Measurements from ENCODE around the gene CHCHD6. TPM values are rescaled to one million over a fixed set of nuclear protein-coding genes. Genes with fewer than 3 reads are reported as not detected.

Gene CHCHD6
- total RNA-seq, 2 experiments from 2014 or later, result 16.6 to 21.2 TPM

DNA sequence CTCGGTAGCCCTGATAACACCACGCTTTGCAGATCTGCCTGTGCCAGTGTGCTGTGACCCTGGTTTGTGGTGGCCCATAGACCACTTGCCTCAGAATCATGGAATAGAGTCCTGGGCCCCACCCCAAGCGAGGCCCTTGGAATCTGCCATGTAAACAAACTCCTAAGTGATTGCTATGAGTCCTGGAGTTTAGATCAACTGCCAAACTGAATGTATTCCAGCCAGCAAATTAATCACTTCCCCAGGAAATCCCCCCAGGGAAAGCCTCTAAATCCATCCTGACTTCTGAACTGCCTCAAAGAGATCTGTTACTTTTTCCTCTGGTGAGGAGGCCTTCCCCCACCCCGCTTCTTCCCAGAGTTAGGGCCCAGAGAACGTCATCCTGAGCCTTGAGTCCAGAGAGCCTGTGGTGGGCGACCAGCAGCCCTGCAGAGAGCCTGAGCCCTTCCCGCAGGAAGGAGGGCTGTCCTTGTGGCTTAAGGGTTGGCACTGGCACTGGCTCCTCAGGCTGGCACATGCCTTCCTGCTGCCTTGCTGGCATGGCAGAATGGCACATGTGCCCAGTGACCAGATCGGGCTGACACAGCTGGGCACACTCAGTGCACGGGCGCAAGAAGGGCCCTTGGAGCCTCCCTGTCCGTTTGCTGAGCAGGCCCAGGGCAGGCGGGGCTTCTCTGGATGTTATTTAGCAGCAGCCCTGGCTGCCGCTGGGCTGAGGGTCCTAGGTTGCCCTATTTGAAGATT lies 228.3 kb downstream of the CHCHD6 start:
- no peak for DNase-seq
- CTCF ChIA-PET, result no interaction called here
- Mint-ChIP-seq H3K9me3 (no peaks in the 10 kb centered on the region), H3K4me1 (ENCODE audit: low read depth) (no peaks in the 10 kb centered on the region), H3K27me3 (no peaks in the 10 kb centered on the region), H3K27ac (no peak overlapping the region), H3K4me3 (no peak overlapping the region), H3K36me3 (ENCODE audit: low read depth) (no peaks in the 10 kb centered on the region)
- intact Hi-C loops (cut with micrococcal nuclease), result no loop called here
- ATAC-seq, result no peak
- TF ChIP-seq, protein P1, sequence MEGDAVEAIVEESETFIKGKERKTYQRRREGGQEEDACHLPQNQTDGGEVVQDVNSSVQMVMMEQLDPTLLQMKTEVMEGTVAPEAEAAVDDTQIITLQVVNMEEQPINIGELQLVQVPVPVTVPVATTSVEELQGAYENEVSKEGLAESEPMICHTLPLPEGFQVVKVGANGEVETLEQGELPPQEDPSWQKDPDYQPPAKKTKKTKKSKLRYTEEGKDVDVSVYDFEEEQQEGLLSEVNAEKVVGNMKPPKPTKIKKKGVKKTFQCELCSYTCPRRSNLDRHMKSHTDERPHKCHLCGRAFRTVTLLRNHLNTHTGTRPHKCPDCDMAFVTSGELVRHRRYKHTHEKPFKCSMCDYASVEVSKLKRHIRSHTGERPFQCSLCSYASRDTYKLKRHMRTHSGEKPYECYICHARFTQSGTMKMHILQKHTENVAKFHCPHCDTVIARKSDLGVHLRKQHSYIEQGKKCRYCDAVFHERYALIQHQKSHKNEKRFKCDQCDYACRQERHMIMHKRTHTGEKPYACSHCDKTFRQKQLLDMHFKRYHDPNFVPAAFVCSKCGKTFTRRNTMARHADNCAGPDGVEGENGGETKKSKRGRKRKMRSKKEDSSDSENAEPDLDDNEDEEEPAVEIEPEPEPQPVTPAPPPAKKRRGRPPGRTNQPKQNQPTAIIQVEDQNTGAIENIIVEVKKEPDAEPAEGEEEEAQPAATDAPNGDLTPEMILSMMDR (IDR thresholded peaks at IDR 0.05), result no peak
- POLR2A ChIA-PET, result no interaction called here

- H3K4me3 Mint-ChIP-seq, result no peak overlapping the region
- ATAC-seq (no peak), DNase-seq (no peak)
- CTCF ChIA-PET, result no interaction called here
- intact Hi-C loops (cut with micrococcal nuclease), result no loop called here
- H3K36me3 Mint-ChIP-seq (ENCODE audit: low read depth), result no peaks in the 10 kb centered on the region
- H3K27me3 Mint-ChIP-seq, result no peaks in the 10 kb centered on the region
- TF ChIP-seq, protein P1 (IDR thresholded peaks at IDR 0.05), result no peak
- no peak overlapping the region for H3K27ac Mint-ChIP-seq
- no peaks in the 10 kb centered on the region for H3K9me3 Mint-ChIP-seq
- no peaks in the 10 kb centered on the region for H3K4me1 Mint-ChIP-seq (ENCODE audit: low read depth)
- POLR2A ChIA-PET, result no interaction called here
Observed at GRCh38 chr3:126934031-126934531, 230.0 kb downstream of the CHCHD6 start.

DNA sequence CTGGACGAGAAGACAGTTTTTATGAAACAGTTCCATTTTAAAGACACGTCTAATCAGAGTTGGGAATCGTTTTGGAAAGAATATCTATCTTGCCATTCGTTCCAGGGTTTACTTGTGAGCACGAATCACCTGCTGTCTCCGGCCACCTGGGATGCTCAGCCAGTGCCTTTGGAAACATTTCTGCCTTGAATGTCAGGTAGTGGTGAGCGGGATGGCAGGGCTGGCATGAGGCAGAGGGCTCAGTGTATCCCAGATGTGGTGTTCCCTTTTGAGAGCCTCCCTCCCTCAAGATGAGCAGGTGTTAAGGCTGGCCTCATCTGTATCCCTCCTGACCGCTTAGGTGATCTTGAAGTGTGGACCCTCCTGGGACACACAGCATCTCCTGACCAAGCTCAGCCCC lies 231.0 kb downstream of the CHCHD6 start:
- H3K36me3 Mint-ChIP-seq (ENCODE audit: low read depth), result no peaks in the 10 kb centered on the region
- intact Hi-C loops (cut with micrococcal nuclease), result no loop called here
- ChIA-PET CTCF (no interaction called here), POLR2A (no interaction called here)
- no peak for ATAC-seq
- no peak overlapping the region for H3K27ac Mint-ChIP-seq
- no peaks in the 10 kb centered on the region for H3K27me3 Mint-ChIP-seq
- no peak for DNase-seq
- no peaks in the 10 kb centered on the region for H3K4me1 Mint-ChIP-seq (ENCODE audit: low read depth)
- TF ChIP-seq, protein P1 (IDR thresholded peaks at IDR 0.05), result no peak
- no peaks in the 10 kb centered on the region for H3K9me3 Mint-ChIP-seq
- H3K4me3 Mint-ChIP-seq, result no peak overlapping the region

DNA sequence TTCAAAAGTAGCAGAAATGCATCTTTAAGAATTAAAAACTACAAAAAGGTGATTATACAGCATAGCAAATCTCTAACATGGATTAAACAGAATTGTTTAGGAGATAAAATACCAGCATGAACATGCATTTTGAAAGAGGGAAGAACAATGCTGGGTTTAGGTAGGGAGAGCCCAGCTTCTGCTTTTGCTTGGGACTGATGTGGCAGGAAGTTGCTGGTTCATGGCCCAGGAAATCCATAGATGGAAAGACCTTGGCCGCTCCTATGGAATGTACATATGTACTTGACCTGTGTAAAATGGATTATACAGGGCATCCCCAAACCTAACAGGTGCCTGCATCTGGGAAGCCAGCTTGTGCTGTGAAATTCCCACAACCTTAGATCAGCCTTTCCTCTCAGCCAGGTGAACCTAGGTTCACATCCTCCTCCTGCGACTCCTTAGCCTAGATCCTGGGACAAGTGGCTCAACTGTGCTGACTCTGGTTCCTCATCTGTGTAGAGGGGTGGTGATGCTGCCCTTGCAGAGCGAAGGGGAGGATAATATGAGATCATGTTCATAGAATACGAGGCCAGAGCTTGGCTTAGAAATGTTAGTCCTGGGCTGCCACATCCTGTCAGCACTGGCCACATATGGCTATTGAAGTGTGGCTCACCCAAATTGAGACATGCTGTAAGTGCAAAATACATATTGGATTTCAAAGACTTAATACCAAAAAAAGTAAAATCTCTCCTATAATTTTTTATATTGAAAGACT lies 231.9 kb downstream of the CHCHD6 start:
- Mint-ChIP-seq H3K27ac (no peak overlapping the region), H3K9me3 (no peaks in the 10 kb centered on the region), H3K4me1 (ENCODE audit: low read depth) (no peaks in the 10 kb centered on the region), H3K4me3 (no peak overlapping the region), H3K36me3 (ENCODE audit: low read depth) (no peaks in the 10 kb centered on the region), H3K27me3 (no peaks in the 10 kb centered on the region)
- ATAC-seq (no peak), DNase-seq (no peak)
- TF ChIP-seq, protein P1 (IDR thresholded peaks at IDR 0.05), result no peak
- ChIA-PET POLR2A (no interaction called here), CTCF (no interaction called here)
- intact Hi-C loops (cut with micrococcal nuclease), result no loop called here

- no peak for ATAC-seq
- DNase-seq, result no peak
- Mint-ChIP-seq H3K27ac (no peak overlapping the region), H3K4me1 (ENCODE audit: low read depth) (no peaks in the 10 kb centered on the region), H3K4me3 (no peak overlapping the region), H3K36me3 (ENCODE audit: low read depth) (no peaks in the 10 kb centered on the region), H3K27me3 (no peaks in the 10 kb centered on the region), H3K9me3 (no peaks in the 10 kb centered on the region)
- CTCF ChIA-PET, result no interaction called here
- POLR2A ChIA-PET, result interaction anchor here (1.1 kb wide), 1 partner anchor 16 kb away, joined by 3 read pairs; no protein-coding TSS in a partner anchor
- TF ChIP-seq, protein P1 (IDR thresholded peaks at IDR 0.05), result no peak
- intact Hi-C loops (cut with micrococcal nuclease), result no loop called here
Observed at GRCh38 chr3:126936853-126937425, 232.9 kb downstream of the CHCHD6 start.

All from activated CD8-positive, alpha-beta T cell treated with anti-CD3 and anti-CD28 coated beads for 36 hours (primary cell).